LNCaP clone FGC (cell line): ENCODE measurements around the gene AXDND1.

Experiments used
- DNase-seq: peaks from one replicate; pipeline ENCODE4 v3.0.0-alpha.2; 2011; ENCODE audit warnings: low read depth
- H3K4me3 ChIP-seq: 2 replicates; pipeline ENCODE4 v1.5.1; 2011; ENCODE audit warnings: mild to moderate bottlenecking, low read depth, low read length, control low read depth
- CTCF ChIP-seq: IDR thresholded peaks from 2 replicates; pipeline ENCODE4 v1.5.1; 2012; ENCODE audit warnings: mild to moderate bottlenecking; ENCODE audit not compliant: control insufficient read depth, insufficient read depth; ENCODE audit errors: extremely low read depth

Gene AXDND1

GRCh38 chr1:179326746-179327145 lies 39.0 kb upstream of the AXDND1 start:
- no peak for DNase-seq
- H3K4me3 ChIP-seq: no peak overlapping the region
- no peak for TF ChIP-seq CTCF

GRCh38 chr1:179327196-179327595 lies 38.6 kb upstream of the AXDND1 start:
- H3K4me3 ChIP-seq: no peak overlapping the region
- no peak for DNase-seq
- TF ChIP-seq CTCF: no peak

DNA sequence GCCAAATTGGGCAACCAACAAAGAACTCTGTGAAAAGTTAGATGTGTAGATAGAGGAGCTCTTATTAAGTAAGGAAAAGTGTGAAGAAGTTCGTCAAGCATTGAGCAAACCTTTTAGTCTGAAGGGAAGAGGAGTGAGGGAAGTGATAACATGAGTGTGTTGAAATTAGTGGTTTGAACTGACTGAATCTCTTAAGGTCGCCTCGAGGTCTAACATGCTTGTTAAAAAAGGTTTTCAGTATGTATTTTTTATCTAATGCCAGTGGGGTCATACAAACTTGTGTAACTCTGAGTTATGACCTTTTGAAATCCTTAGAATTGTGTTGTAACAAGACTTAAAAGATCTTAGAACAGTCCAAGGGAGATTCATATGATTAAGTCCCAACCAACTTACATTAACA lies 38.1 kb upstream of the AXDND1 start:
- no peak overlapping the region for H3K4me3 ChIP-seq
- DNase-seq: no peak
- no peak for TF ChIP-seq CTCF

- no peak overlapping the region for H3K4me3 ChIP-seq
- DNase-seq: no peak
- TF ChIP-seq CTCF: no peak
Measured at GRCh38 chr1:179329862-179330261, 35.9 kb upstream of the AXDND1 start.

DNA sequence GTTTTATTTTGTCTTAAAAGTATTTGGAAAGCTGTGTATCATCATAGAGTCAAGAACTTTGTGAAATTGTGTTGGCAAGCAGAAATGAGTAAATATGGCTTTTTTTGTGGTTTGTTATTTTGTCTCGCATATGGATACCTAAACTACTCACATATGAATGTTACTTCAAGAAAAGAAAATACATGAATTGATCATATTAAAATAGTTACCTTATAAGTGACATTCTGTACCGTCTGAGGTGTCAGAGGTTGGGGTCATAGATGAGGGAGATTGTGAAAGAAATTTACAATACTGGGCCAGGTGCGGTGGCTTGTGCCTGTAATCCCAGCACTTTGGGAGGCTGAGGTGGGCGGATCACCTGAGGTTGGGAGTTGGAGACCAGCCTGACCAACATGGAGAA lies 31.3 kb upstream of the AXDND1 start:
- TF ChIP-seq CTCF: no peak
- H3K4me3 ChIP-seq: no peak overlapping the region
- no peak for DNase-seq

DNA sequence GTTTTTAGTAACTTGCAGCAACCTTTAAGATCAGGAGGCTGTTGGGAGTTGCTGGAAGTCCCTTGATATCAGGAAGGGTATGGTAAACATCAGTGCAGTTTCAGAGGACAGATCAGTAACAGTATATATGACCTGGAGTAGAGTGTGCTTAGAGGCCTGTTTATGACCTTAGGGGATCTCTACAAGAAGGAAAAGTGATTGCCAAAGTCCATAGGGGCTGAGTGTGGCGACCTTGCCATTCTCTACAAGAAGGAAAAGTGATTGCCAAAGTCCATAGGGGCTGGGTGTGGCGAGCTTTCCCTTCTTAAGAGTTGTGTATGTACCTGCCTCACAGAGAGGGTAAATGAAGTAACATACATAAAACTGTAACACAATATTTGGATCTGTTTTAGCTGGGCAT lies 28.5 kb upstream of the AXDND1 start:
- no peak overlapping the region for H3K4me3 ChIP-seq
- DNase-seq: no peak
- no peak for TF ChIP-seq CTCF

- no peak for DNase-seq
- no peak overlapping the region for H3K4me3 ChIP-seq
- TF ChIP-seq CTCF: no peak
Measured at GRCh38 chr1:179337942-179338560, 27.7 kb upstream of the AXDND1 start.
